ENCODE measurements around the gene MTHFD2L.
"Not testable (repeated sequence)": the region's sequence is repeated elsewhere in the genome, so short reads cannot be mapped to it uniquely, and the experiment has no call there.

Gene MTHFD2L

GRCh38 chr4:74132188-74132587 lies 25.7 kb upstream of the MTHFD2L start:
- in situ Hi-C loops (cut with MboI; ENCODE audit: low sequenced_read_pairs): not testable (repeated sequence)

- in situ Hi-C loops (cut with MboI; ENCODE audit: low sequenced_read_pairs): no loop called here
Measured at GRCh38 chr4:74132944-74133343, 25.0 kb upstream of the MTHFD2L start.

GRCh38 chr4:74133786-74134499 lies 24.0 kb upstream of the MTHFD2L start:
- in situ Hi-C loops (cut with MboI; ENCODE audit: low sequenced_read_pairs): no loop called here

GRCh38 chr4:74134500-74134852 lies 23.4 kb upstream of the MTHFD2L start:
- in situ Hi-C loops (cut with MboI; ENCODE audit: low sequenced_read_pairs): no loop called here

- in situ Hi-C loops (cut with MboI; ENCODE audit: low sequenced_read_pairs): no loop called here
Measured at GRCh38 chr4:74146581-74147129, 11.3 kb upstream of the MTHFD2L start.

GRCh38 chr4:74148205-74148604 lies 9.7 kb upstream of the MTHFD2L start:
- in situ Hi-C loops (cut with MboI; ENCODE audit: low sequenced_read_pairs): no loop called here

GRCh38 chr4:74152836-74153235 lies 5.1 kb upstream of the MTHFD2L start:
- in situ Hi-C loops (cut with MboI; ENCODE audit: low sequenced_read_pairs): no loop called here

GRCh38 chr4:74156521-74156920 lies 1.4 kb upstream of the MTHFD2L start:
- in situ Hi-C loops (cut with MboI; ENCODE audit: low sequenced_read_pairs): no loop called here

GRCh38 chr4:74157154-74157553 lies 764 bp upstream of the MTHFD2L start:
- in situ Hi-C loops (cut with MboI; ENCODE audit: low sequenced_read_pairs): no loop called here

- in situ Hi-C loops (cut with MboI; ENCODE audit: low sequenced_read_pairs): no loop called here
Measured at GRCh38 chr4:74158466-74159142, 686 bp downstream of the MTHFD2L start.

GRCh38 chr4:74159143-74159709 lies 1.3 kb downstream of the MTHFD2L start:
- in situ Hi-C loops (cut with MboI; ENCODE audit: low sequenced_read_pairs): no loop called here

GRCh38 chr4:74161666-74162450 lies 3.9 kb downstream of the MTHFD2L start:
- in situ Hi-C loops (cut with MboI; ENCODE audit: low sequenced_read_pairs): no loop called here

- in situ Hi-C loops (cut with MboI; ENCODE audit: low sequenced_read_pairs): no loop called here
Measured at GRCh38 chr4:74166135-74166534, 8.2 kb downstream of the MTHFD2L start.

GRCh38 chr4:74166818-74167217 lies 8.9 kb downstream of the MTHFD2L start:
- in situ Hi-C loops (cut with MboI; ENCODE audit: low sequenced_read_pairs): no loop called here

GRCh38 chr4:74167585-74167984 lies 9.7 kb downstream of the MTHFD2L start:
- in situ Hi-C loops (cut with MboI; ENCODE audit: low sequenced_read_pairs): no loop called here

GRCh38 chr4:74168841-74169240 lies 10.9 kb downstream of the MTHFD2L start:
- in situ Hi-C loops (cut with MboI; ENCODE audit: low sequenced_read_pairs): no loop called here

- in situ Hi-C loops (cut with MboI; ENCODE audit: low sequenced_read_pairs): no loop called here
Measured at GRCh38 chr4:74173321-74173720, 15.4 kb downstream of the MTHFD2L start.

GRCh38 chr4:74174421-74174820 lies 16.5 kb downstream of the MTHFD2L start:
- in situ Hi-C loops (cut with MboI; ENCODE audit: low sequenced_read_pairs): no loop called here

- in situ Hi-C loops (cut with MboI; ENCODE audit: low sequenced_read_pairs): loop anchor here (25.0 kb wide), 1 partner anchor 137 kb away; the partner anchor contains the start of gene EPGN
Measured at GRCh38 chr4:74174941-74175340, 17.0 kb downstream of the MTHFD2L start.

GRCh38 chr4:74175379-74175778 lies 17.5 kb downstream of the MTHFD2L start:
- in situ Hi-C loops (cut with MboI; ENCODE audit: low sequenced_read_pairs): loop anchor here (25.0 kb wide), 1 partner anchor 137 kb away; the partner anchor contains the start of gene EPGN

GRCh38 chr4:74178798-74179197 lies 20.9 kb downstream of the MTHFD2L start:
- in situ Hi-C loops (cut with MboI; ENCODE audit: low sequenced_read_pairs): loop anchor here (25.0 kb wide), 1 partner anchor 134 kb away; the partner anchor contains the start of gene EPGN

Data from hTERT RPE-1 (cell line).